Gastrocnemius medialis (tissue), 4 donors: ENCODE data around the gene TRDMT1. TPM values are rescaled to one million over a fixed set of nuclear protein-coding genes. Genes with fewer than 3 reads are reported as not detected.

Source experiments
- ATAC-seq, 2 donors: fragments of 150-250 bp; one replicate each; pipeline ENCODE4 v1.9.1; 2016
- DNase-seq, 2 donors: peaks; one replicate each; pipeline ENCODE4 v3.0.0-alpha.2; 2019
- H3K27ac ChIP-seq, 4 donors: fragments of 200-600 bp; sonication (generic); 1 replicate in 1 of 4; 2 replicates in 3 of 4; pipeline ENCODE4 v1.5.1; 2016 to 2018; ENCODE audit warnings: mild to moderate bottlenecking in 2 of 4, moderate library complexity in 1 of 4
- H3K27me3 ChIP-seq, 3 donors: fragments of 200-600 bp; sonication (generic) in 2 of 3; 1 replicate in 1 of 3; 2 replicates in 2 of 3; pipeline versions ENCODE4 v1.5.1 to v1.6.0; 2016 to 2019; ENCODE audit warnings: mild to moderate bottlenecking in 1 of 3, moderate library complexity in 1 of 3
- H3K36me3 ChIP-seq, 2 donors: fragments of 200-600 bp; sonication (generic) in 1 of 2; one replicate each; pipeline ENCODE4 v1.5.1; 2017 to 2018
- H3K4me1 ChIP-seq, 2 donors: fragments of 200-600 bp; sonication (generic) in 1 of 2; one replicate each; pipeline ENCODE4 v1.5.1; 2016 to 2017; ENCODE audit warnings: mild to moderate bottlenecking in 2 of 2
- H3K4me3 ChIP-seq, 4 donors: fragments of 200-600 bp; sonication (generic) in 3 of 4; 1 replicate in 1 of 4; 2 replicates in 3 of 4; pipeline ENCODE4 v1.5.1; 2016 to 2019; ENCODE audit warnings: mild to moderate bottlenecking in 2 of 4
- H3K9me3 ChIP-seq, 3 donors: fragments of 200-600 bp; sonication (generic) in 2 of 3; 1 replicate in 1 of 3; 2 replicates in 2 of 3; pipeline ENCODE4 v1.5.1; 2016 to 2019
- POLR2A ChIP-seq, 2 donors: fragments of 450-650 bp; IDR thresholded peaks; one replicate each; pipeline ENCODE4 v1.6.1; 2017; ENCODE audit warnings: antibody characterized with exemption in 2 of 2, mild to moderate bottlenecking in 2 of 2, moderate library complexity in 2 of 2
- in situ Hi-C, 4 donors: fragments of 200-750 bp; cut with MboI; loops; one replicate each; pipeline versions ENCODE4 v1.15.0 to v1.8.0; 2017; ENCODE audit warnings: low sequenced_read_pairs in 4 of 4
- intact Hi-C: fragments of 100-400 bp; cut with DNase I; formaldehyde crosslinking; loops from one replicate; pipeline ENCODE4 v1.15.1; 2023; ENCODE audit warnings: low total_unique reads
- total RNA-seq, 4 donors: library from RNA; depleted of rRNA; stranded (reverse); fragments of >200 nt; gene quantifications; one replicate each; pipeline versions ENCODE4 v1.1.0 to v1.2.3, GENCODE V29; 2016
- TF ChIP-seq, protein P1 (sequence below), 5 experiments: fragments of 450-650 bp in 3 of 5; fragments of 200-600 bp in 2 of 5; sonication (generic) in 2 of 5; IDR thresholded peaks in 4 of 5; conservative IDR thresholded peaks in 1 of 5; 1 replicate in 4 of 5; 2 replicates in 1 of 5; pipeline ENCODE4 v1.5.1; 2016 to 2019; ENCODE audit warnings: antibody characterized with exemption in 5 of 5, mild to moderate bottlenecking in 3 of 5, moderate library complexity in 3 of 5

TRDMT1 gene
- total RNA-seq, 4 donors from 2014 or later, result 0.85 to 4.7 (median 2.1) TPM

DNA sequence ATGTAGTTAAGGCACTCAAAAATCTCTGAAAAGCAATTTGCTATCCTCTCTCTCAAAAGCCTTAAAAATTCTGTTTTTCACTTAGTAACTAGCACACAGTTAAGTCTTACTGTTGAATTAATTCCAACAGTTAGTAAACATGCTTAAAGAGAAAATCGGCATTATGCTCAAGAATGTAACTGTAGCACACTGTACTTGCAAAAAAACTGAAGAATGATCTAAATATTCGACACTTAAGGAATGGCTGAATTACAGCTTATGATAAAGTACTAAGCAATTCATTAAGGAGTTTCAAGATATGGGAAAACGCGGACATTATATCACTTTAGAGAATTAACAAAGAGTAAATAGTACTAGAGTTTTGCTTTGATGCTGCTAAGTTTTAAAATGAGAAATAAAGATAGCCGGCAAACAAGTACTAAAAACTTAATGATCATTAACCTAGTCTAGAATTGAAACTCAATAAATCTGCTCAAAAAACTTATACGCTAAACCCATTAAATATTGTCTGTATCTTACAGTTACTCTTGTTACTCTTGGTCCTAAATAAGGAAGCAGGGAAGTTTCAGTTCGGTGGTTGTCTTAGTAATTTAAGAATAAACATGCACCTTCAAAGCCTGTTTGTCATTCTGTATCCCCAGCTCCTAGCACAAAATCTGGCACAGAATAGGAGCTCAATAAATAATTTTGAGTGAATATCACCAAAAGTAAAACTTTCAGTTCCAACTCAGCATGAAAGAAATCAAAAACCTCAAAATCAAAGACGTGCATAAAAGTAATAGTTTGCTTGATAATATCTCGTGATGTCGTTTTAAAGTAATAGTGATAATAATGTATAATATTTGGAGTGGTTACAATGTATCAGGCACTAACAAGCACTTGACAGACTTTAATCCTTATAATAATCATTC lies 1.2 kb downstream of the TRDMT1 start:
- intact Hi-C loops, result loop anchor here (5.0 kb wide), 1 partner anchor 383 kb away; the partner anchor contains the start of gene RSU1
- TF ChIP-seq, protein P1, sequence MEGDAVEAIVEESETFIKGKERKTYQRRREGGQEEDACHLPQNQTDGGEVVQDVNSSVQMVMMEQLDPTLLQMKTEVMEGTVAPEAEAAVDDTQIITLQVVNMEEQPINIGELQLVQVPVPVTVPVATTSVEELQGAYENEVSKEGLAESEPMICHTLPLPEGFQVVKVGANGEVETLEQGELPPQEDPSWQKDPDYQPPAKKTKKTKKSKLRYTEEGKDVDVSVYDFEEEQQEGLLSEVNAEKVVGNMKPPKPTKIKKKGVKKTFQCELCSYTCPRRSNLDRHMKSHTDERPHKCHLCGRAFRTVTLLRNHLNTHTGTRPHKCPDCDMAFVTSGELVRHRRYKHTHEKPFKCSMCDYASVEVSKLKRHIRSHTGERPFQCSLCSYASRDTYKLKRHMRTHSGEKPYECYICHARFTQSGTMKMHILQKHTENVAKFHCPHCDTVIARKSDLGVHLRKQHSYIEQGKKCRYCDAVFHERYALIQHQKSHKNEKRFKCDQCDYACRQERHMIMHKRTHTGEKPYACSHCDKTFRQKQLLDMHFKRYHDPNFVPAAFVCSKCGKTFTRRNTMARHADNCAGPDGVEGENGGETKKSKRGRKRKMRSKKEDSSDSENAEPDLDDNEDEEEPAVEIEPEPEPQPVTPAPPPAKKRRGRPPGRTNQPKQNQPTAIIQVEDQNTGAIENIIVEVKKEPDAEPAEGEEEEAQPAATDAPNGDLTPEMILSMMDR (IDR thresholded peaks at IDR 0.05 in 4 of 5, conservative IDR thresholded peaks at IDR 0.05 in 1 of 5), result no peak
- no peak for TF ChIP-seq POLR2A (IDR thresholded peaks at IDR 0.05)
- no peak for ATAC-seq
- no peaks in the 10 kb centered on the region for H3K36me3 ChIP-seq
- DNase-seq, result no peak
- H3K27me3 ChIP-seq, result no peaks in the 10 kb centered on the region
- H3K9me3 ChIP-seq, result no peaks in the 10 kb centered on the region
- peak overlapping the region; percentile 83 to 93 (median 90) for H3K4me3 ChIP-seq
- H3K4me1 ChIP-seq, result peaks cover 9 to 18% of the 10 kb centered on the region in 2 donors
- H3K27ac ChIP-seq, result peak overlapping the region; percentile 78 to 88 (median 86)
- in situ Hi-C loops, result no loop called here

DNA sequence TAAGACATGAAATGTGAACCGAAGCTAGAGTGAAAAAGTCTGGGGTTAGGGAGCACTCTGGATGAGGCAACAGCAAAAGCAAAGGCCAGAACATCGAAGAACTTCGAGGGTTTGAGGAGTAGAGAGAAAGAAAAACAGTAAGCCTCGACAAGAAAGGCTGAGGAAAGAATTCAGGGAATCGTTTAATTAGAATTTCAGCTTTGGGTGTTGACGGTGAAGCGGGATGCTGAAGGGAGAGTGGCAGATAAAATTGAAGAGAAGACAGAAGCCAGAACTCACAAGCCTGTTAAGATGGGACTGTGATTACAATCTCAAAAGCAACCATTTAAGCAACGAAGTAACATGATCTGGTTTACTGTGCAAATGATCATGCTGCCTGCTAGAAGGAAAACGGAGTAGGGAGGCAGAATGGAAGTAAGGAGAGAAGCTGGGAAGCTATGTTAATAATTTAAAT lies 2.1 kb downstream of the TRDMT1 start:
- Histone ChIP-seq H3K4me1 (peaks cover 9 to 18% of the 10 kb centered on the region in 2 donors), H3K27ac (peak overlapping the region; percentile 78 to 88 (median 86)), H3K4me3 (peak overlapping the region; percentile 83 to 93 (median 90)), H3K36me3 (no peaks in the 10 kb centered on the region), H3K9me3 (no peaks in the 10 kb centered on the region), H3K27me3 (no peaks in the 10 kb centered on the region)
- in situ Hi-C loops (no loop called here), intact Hi-C loops (no loop called here)
- no peak for DNase-seq
- TF ChIP-seq POLR2A (IDR thresholded peaks at IDR 0.05), result peak in 1 of 2 donors; percentile 18
- TF ChIP-seq, protein P1 (IDR thresholded peaks at IDR 0.05 in 4 of 5, conservative IDR thresholded peaks at IDR 0.05 in 1 of 5), result no peak
- ATAC-seq, result peak; percentile 59 to 63

DNA sequence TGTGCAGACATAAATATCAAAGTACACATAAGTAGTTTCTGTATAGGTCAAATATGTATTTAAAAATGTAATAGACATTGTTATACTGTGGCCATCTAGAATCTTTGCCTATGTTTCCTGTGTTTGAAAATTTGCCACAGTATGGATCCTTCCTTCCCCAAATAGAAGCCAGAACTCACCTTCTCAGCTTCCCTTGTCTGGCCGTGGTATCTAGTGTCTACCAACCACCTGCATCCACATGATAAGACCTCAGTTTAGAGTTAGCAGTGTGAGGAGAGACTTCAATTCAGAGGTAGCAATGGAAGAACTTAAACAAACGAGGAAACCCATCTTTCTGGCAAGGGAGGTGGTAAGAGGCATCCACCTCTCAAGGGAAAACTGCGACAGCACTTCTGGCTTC lies 4.9 kb downstream of the TRDMT1 start:
- TF ChIP-seq, protein P1 (IDR thresholded peaks at IDR 0.05 in 4 of 5, conservative IDR thresholded peaks at IDR 0.05 in 1 of 5), result no peak
- TF ChIP-seq POLR2A (IDR thresholded peaks at IDR 0.05), result no peak
- Histone ChIP-seq H3K4me3 (no peak overlapping the region), H3K36me3 (no peaks in the 10 kb centered on the region), H3K27ac (no peak overlapping the region), H3K4me1 (peaks cover 9 to 18% of the 10 kb centered on the region in 2 donors), H3K27me3 (no peaks in the 10 kb centered on the region), H3K9me3 (no peaks in the 10 kb centered on the region)
- intact Hi-C loops (no loop called here), in situ Hi-C loops (no loop called here)
- DNase-seq, result no peak
- ATAC-seq, result no peak

DNA sequence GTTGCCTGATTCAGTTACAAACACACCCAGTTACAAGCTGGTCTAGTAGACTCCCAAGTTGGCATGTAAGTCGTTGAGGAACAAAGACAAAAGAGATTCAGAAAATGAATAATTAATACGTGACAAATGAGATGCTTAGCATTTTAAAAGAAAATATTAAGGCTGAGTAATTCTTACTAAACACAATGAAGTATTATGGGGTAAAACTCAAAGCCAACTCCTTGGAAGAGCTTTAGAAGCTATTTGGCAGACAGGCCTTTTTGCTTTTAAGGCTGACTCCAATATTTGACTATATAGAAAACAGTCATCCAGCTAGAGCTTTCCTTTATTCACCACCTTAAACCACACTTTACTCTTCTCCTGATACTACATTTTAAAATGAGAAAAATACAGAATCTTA lies 5.4 kb downstream of the TRDMT1 start:
- Histone ChIP-seq H3K27ac (no peak overlapping the region), H3K9me3 (no peaks in the 10 kb centered on the region), H3K4me3 (no peak overlapping the region), H3K27me3 (no peaks in the 10 kb centered on the region), H3K4me1 (peaks cover 9 to 18% of the 10 kb centered on the region in 2 donors), H3K36me3 (no peaks in the 10 kb centered on the region)
- DNase-seq, result no peak
- intact Hi-C loops, result no loop called here
- in situ Hi-C loops, result no loop called here
- ATAC-seq, result no peak
- TF ChIP-seq, protein P1 (IDR thresholded peaks at IDR 0.05 in 4 of 5, conservative IDR thresholded peaks at IDR 0.05 in 1 of 5), result no peak
- no peak for TF ChIP-seq POLR2A (IDR thresholded peaks at IDR 0.05)
